Activated T-cell treated with anti-CD3 and anti-CD28 coated beads, Interleukin-2, amount 50 U/mL, for 72 hours (primary cell): ENCODE measurements around the gene NELFA. TPM values are rescaled to one million over a fixed set of nuclear protein-coding genes. Genes with fewer than 3 reads are reported as not detected.
"Not testable (repeated sequence)": the region's sequence is repeated elsewhere in the genome, so short reads cannot be mapped to it uniquely, and the experiment has no call there.

ENCODE experiments used
- ATAC-seq, 2 donors: fragments of 150-1000 bp; cut with Tn5 transposase; replicated peaks in 1 of 2; 2 replicates each; pipeline ENCODE4 v1.10.0; 2021; ENCODE audit warnings: moderate library complexity in 2 of 2, mild to moderate bottlenecking in 1 of 2
- DNase-seq, 2 donors: peaks; one replicate each; pipeline ENCODE4 v3.0.0; 2021 to 2022; ENCODE audit warnings: mixed read lengths in 1 of 2
- H3K27ac Mint-ChIP-seq: one replicate; pipeline ENCODE4 v1.8.0; 2022; ENCODE audit warnings: mild to moderate bottlenecking, moderate library complexity, mixed read lengths
- H3K27me3 Mint-ChIP-seq: one replicate; pipeline ENCODE4 v1.8.0; 2022; ENCODE audit warnings: low read depth, mixed read lengths
- H3K36me3 Mint-ChIP-seq, 2 donors: one replicate each; pipeline ENCODE4 v1.8.0; 2022; ENCODE audit warnings: mixed read lengths in 2 of 2, mild to moderate bottlenecking in 1 of 2; ENCODE audit not compliant: insufficient read depth in 2 of 2
- H3K4me1 Mint-ChIP-seq: one replicate; pipeline ENCODE4 v1.8.0; 2022; ENCODE audit warnings: low read depth, mixed read lengths
- H3K4me3 Mint-ChIP-seq, 2 donors: one replicate each; pipeline ENCODE4 v1.8.0; 2022; ENCODE audit warnings: mild to moderate bottlenecking in 2 of 2, mixed read lengths in 2 of 2, moderate library complexity in 2 of 2
- H3K9me3 Mint-ChIP-seq, 2 donors: one replicate each; pipeline ENCODE4 v1.8.0; 2022; ENCODE audit warnings: mixed read lengths in 2 of 2
- total RNA-seq, 2 donors: library from RNA; stranded (reverse); gene quantifications; one replicate each; pipeline ENCODE4 v1.2.3, GENCODE V29; 2022

Gene NELFA
- total RNA-seq, 2 donors from 2014 or later: 40.8 to 57.4 TPM

DNA sequence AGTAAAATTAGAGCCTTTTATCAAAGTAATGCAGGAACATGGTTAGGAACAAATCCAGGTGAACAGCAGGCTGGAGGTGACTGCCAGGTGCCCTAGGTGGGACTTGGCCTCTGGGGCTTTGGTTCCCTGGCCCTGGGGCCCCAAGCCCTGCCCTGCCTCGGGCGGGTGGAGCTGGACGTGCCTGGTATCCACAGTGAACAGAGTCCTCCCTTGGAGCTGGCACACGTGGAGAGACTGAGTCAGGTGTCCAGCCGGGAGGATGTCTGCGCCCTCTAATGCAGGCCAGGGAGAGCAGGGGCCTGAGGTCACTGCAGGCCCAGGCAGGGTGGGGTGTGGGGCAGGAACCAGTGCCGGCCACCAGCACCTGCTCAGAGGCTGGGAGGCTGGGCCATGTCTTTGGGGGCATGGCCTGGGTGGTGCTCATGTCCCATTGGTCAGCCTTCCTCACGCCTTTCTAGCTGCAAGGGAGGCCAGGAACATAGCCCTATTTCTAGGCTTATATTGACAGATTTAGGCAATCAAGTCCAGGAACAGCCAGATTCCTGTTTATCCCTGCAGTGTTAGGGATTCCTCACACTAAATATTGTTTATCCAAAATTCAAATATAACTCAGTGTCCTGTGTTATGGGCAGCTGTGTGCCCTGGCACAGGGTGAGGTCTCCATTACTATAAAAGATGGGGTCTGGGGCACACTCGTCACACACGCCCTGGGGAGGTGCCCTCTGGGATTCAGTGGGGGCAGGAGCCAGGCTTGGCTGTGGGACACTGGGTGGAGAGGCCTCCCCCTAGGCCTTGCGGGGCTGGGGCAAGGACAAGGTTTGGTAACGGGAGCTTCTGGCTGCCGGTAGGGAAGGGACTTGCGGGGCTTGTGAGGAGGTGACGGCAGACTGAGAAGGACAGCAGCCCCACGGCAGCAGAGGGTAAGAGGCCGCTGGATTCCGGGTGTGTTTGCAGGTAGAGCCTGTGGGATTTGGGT is 36.1 kb upstream of the NELFA start:
- no peak overlapping the region for H3K27ac Mint-ChIP-seq
- ATAC-seq (no peak), DNase-seq (no peak)
- no peaks in the 10 kb centered on the region for H3K9me3 Mint-ChIP-seq
- peaks cover 10% of the 10 kb centered on the region for H3K27me3 Mint-ChIP-seq
- H3K4me1 Mint-ChIP-seq: no peaks in the 10 kb centered on the region
- H3K4me3 Mint-ChIP-seq: no peak overlapping the region
- peaks cover 1% of the 10 kb centered on the region in 2 donors for H3K36me3 Mint-ChIP-seq

DNA sequence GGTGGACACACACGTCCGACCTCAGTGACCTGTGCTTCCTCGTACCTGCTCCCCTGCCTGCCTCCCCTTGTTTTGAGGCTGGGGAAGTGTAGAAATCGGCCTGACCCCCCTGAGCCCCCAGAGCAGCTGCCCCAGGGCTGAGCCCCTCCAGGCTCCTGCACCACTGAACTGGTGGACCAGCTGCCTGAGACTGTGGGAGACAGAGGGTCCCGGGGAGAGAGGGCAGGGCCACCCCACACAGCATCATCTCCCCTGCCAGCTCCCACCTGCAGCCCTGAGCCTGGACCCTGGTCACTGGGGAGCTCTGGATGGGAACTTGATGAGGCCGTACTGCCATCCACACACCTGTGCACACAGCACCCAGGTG is 35.3 kb upstream of the NELFA start:
- Mint-ChIP-seq H3K4me1 (no peaks in the 10 kb centered on the region), H3K4me3 (peak overlapping the region in 1 of 2 donors; percentile 31), H3K27me3 (peaks cover 16% of the 10 kb centered on the region), H3K27ac (no peak overlapping the region), H3K36me3 (peaks cover 2% of the 10 kb centered on the region in 2 donors), H3K9me3 (no peaks in the 10 kb centered on the region)
- ATAC-seq (no peak), DNase-seq (no peak)

DNA sequence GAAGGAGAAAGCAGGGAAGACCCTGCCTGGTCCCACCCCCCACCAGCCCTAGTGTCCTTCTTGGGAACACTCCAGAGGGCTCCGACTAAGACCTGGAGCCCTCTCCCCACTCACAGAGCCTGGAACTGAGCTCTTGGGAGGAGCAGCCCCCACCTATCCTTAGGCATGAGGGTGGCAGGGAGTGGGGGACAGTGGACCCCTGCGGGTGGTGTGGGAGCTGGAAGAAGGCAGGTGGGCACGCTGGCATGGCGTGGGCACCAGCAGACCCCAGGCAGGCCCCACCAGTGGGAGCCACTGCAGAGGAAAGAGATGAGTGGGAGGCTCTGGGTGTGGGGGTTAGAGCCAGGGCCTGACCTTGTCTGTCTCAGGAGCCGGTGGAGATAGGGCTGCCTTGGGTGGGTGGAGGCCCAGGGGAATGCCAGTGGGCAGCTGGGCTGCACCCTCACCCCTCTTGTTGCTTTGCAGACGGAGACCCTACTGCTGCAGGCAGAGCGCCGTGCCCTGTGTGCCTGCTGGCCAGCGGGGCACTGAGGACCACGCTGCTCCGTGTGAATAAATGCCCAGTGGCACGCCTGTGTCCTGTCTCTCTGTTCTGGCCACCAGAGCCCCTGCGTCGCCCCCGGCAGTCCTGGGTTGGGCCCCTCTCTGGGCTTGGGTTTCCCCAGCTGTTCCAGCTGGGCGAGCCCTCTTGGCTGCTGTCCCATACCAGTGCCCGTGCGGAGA is 34.8 kb upstream of the NELFA start:
- H3K27me3 Mint-ChIP-seq: peaks cover 21% of the 10 kb centered on the region
- no peak overlapping the region for H3K27ac Mint-ChIP-seq
- DNase-seq (no peak), ATAC-seq (no peak)
- H3K4me1 Mint-ChIP-seq: no peaks in the 10 kb centered on the region
- peaks cover 2% of the 10 kb centered on the region in 2 donors for H3K36me3 Mint-ChIP-seq
- peak overlapping the region in 1 of 2 donors; percentile 31 for H3K4me3 Mint-ChIP-seq
- H3K9me3 Mint-ChIP-seq: no peaks in the 10 kb centered on the region

DNA sequence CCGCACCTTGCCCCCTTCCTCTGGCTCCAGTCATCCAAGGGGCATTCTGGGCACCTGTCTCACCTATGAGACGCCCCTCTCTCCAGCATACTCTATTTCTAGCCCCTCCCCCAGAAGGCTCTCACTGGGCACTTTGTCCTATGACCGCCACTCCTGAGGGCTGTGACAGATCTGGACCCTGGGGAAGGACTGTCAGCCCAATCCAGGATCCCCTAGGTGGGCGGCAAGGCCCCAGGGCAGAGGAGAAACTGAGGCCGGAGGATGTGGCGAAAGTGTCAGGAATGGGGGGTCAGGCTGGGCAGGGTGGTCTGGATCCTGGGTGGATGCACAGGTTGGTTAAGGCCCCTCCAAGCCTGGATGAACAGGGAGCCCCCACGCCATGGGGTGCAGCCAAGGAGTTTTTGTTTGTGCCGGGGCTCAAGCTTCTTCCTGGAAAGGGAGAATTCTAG is 34.2 kb upstream of the NELFA start:
- peaks cover 23% of the 10 kb centered on the region for H3K27me3 Mint-ChIP-seq
- H3K9me3 Mint-ChIP-seq: no peaks in the 10 kb centered on the region
- DNase-seq (no peak), ATAC-seq (no peak)
- H3K4me3 Mint-ChIP-seq: peak overlapping the region; percentile 74 to 78
- H3K4me1 Mint-ChIP-seq: no peaks in the 10 kb centered on the region
- H3K27ac Mint-ChIP-seq: no peak overlapping the region
- H3K36me3 Mint-ChIP-seq: peaks cover 2% of the 10 kb centered on the region in 2 donors

DNA sequence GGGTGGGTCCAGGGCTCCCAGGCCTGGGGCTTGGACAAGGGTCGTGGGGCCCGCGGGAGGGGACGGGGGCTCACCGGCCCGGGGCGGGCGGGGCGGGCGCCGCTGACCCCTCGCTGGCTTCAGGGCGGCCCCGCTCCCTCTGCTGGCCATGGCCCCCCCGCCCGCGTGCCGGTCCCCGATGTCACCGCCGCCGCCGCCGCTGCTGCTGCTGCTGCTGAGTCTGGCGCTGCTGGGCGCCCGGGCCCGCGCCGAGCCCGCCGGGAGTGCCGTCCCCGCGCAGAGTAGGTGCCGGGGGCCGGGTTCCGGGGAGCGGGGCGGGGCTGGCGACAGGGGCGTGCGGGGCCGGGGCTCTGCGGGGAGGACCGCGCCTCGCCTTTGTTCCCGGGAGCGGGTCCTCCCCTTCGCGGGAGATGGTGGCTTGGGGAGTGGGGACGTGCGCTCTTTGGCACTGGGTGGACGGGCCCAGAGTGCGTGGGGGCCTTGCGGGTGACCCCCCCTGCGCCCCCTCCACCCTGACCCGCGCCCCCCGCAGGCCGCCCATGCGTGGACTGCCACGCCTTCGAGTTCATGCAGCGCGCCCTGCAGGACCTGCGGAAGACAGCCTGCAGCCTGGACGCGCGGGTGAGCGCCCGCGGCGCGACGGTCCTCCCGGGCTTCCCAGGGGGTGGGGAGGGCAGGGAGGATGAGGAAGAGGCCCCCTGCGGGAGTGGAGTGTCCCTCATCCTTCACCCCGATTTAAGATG is 33.6 kb upstream of the NELFA start:
- no peaks in the 10 kb centered on the region for H3K4me1 Mint-ChIP-seq
- no peak overlapping the region for H3K27ac Mint-ChIP-seq
- DNase-seq (peak; percentile 59), ATAC-seq (peak; percentile 65 to 70)
- H3K27me3 Mint-ChIP-seq: peaks cover 23% of the 10 kb centered on the region
- peaks cover 2% of the 10 kb centered on the region in 2 donors for H3K36me3 Mint-ChIP-seq
- H3K4me3 Mint-ChIP-seq: peak overlapping the region; percentile 74 to 78
- H3K9me3 Mint-ChIP-seq: no peaks in the 10 kb centered on the region

DNA sequence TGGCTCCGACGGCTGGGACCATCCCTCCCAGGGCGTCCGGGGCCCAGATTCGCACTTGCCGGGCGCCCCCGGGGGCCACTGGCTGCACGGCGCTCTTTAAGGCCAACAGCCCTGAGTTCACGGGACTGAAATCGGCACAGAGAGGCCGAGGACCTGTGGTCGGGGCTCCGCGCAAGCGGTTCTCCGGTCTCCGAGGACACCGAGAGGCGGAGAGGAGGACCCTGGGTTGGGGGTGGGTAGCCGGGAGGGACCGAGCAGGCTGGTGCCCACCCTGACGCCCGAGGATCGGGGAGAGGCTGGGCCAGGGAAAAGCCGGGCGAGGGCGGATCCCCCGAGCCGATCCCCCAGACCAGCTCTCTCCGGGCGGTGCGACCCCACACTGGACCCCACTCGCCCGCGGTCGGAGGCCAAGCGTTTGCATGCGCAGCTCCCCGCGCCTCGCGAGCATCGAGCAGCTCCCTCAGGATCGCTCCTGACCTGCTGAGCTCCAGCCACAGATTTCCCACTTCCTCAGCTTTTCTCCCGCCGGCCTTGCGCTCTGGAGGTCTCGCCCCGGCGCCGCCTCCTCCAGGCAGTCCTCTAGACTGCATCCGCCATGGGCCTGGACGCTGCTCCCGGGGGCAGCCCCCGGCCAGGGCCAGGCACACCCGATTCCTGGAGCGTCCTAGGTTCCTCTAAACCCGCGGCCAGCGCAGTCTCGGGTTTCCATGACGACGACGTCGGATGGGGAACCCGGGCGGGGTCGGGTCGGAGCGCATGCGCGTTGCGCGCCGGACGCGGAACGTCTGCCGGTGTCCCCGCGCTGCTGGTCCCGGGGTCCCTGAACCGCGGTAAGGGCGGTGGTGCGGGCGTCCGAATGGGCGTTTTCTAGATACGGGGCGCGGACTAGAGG is 32.7 kb upstream of the NELFA start:
- peaks cover 2% of the 10 kb centered on the region in 2 donors for H3K36me3 Mint-ChIP-seq
- peak overlapping the region; percentile 86 to 89 for H3K4me3 Mint-ChIP-seq
- peak; percentile 88 to 89 for DNase-seq
- no peaks in the 10 kb centered on the region for H3K4me1 Mint-ChIP-seq
- H3K27ac Mint-ChIP-seq: no peak overlapping the region
- peak; percentile 84 for ATAC-seq
- H3K27me3 Mint-ChIP-seq: peaks cover 27% of the 10 kb centered on the region
- no peaks in the 10 kb centered on the region for H3K9me3 Mint-ChIP-seq

DNA sequence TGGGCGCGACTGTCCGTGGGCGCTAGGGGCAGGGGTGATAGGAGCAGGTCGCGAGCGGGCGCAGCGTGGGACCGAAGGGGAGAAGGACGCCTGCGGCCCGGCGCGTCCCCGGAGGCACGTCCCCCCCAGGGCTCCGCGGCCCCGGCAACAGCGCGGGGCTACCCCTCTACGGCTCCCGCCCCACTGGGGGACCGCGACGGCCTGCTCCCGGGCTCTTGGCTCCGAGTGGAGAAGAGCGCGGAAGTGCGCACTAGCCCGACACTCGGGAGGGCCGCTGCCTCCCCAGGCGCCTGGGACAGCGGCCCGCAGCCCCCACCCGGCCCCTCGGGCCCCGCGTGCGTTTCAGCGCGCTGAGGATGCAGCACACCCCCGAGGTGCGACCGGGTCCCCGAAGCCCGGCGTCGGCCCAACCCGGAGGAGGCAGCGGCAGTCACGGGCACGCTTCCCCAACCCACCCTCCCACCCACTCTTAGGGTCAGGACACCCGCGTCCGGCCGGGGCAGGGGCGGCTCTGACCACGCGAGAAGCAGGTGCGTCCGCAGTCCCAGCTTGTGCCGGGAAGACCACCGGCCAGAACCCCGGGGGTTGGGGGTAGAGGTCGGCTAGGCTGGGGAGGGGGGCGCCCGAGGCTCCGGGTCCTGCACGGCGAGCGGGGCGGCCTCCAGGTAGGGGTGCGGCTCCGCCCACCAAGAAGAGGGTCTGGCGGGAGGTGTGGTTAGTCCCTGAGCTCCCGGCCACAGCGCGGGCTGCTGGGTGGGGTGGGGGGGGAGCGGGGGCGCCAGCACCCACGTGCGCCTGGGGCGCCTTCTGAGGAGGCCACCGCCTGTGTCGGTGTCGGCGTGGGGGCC is 31.8 kb upstream of the NELFA start:
- Mint-ChIP-seq H3K4me3 (peak overlapping the region; percentile 41 to 69), H3K36me3 (peaks cover 2% of the 10 kb centered on the region in 2 donors), H3K27me3 (peaks cover 33% of the 10 kb centered on the region), H3K27ac (no peak overlapping the region), H3K9me3 (no peaks in the 10 kb centered on the region), H3K4me1 (no peaks in the 10 kb centered on the region)
- DNase-seq (no peak), ATAC-seq (no peak)

DNA sequence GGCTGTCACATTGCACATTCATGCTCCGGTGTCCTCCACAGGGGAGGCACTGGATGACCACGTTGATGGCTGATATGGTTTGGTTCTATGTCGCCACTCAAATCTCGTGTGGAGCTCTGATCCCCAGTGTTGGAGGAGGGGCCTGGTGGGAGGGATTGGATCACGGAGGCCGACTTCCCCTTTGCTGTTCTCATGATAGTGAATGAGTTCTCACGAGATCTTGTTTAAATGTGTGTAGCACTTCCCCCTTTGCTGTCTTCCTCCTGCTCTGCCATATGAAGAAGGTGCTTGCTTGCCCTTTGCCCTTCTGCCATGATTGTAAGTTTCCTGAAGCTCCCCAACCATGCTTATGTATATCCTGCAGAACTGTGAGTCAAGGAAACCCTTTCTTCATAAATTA is 28.1 kb upstream of the NELFA start:
- Mint-ChIP-seq H3K4me1 (no peaks in the 10 kb centered on the region), H3K4me3 (no peak overlapping the region), H3K27me3 (peaks cover 35% of the 10 kb centered on the region), H3K27ac (no peak overlapping the region), H3K36me3 (peaks cover 2% of the 10 kb centered on the region in 2 donors), H3K9me3 (no peaks in the 10 kb centered on the region)
- ATAC-seq (no peak), DNase-seq (no peak)

DNA sequence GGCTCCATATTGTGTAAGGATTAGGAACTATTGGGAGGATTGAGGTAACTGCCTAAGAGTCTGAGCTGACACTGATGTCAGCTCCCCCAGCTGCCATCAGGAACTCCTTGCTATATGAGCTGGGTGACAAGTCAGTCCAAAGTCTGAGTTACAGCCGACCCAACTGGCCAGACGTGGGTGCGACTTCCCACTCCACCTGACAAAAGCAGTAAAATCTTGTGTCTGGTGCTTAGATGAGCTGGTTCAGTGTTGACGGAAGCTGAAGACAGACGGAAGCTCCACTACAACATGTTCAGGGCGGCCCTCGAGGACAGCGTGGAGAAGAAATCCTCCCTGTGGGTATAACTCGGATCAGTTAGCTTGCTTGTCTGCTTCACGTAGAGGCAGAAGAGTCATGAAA is 27.6 kb upstream of the NELFA start:
- Mint-ChIP-seq H3K4me3 (no peak overlapping the region), H3K4me1 (no peaks in the 10 kb centered on the region), H3K27ac (no peak overlapping the region), H3K27me3 (peaks cover 35% of the 10 kb centered on the region), H3K36me3 (peaks cover 1 to 2% of the 10 kb centered on the region in 2 donors), H3K9me3 (no peaks in the 10 kb centered on the region)
- no peak for ATAC-seq
- DNase-seq: no peak

DNA sequence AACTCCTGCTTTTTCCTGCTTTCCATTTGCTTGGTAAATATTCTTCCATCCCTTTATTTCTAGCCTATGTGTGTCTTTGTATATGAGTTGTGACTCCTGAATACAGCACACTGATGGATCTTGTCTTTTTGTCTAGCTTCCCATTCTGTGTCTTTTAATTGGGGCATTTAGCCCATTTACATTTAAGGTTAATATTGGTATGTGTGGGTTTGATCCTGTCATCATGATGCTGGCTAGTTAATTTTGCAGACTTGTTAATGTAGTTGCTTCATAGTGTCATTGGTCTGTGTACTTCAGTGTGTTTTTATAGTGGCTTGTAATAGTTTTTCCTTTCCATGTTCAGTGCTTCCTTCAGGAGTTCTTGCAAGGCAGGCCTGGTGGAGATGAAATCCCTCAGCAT is 22.4 kb upstream of the NELFA start:
- H3K4me3 Mint-ChIP-seq, H3K9me3 Mint-ChIP-seq, DNase-seq, H3K27ac Mint-ChIP-seq, ATAC-seq, H3K36me3 Mint-ChIP-seq, H3K4me1 Mint-ChIP-seq: not testable (repeated sequence)
- peaks cover 28% of the 10 kb centered on the region for H3K27me3 Mint-ChIP-seq

DNA sequence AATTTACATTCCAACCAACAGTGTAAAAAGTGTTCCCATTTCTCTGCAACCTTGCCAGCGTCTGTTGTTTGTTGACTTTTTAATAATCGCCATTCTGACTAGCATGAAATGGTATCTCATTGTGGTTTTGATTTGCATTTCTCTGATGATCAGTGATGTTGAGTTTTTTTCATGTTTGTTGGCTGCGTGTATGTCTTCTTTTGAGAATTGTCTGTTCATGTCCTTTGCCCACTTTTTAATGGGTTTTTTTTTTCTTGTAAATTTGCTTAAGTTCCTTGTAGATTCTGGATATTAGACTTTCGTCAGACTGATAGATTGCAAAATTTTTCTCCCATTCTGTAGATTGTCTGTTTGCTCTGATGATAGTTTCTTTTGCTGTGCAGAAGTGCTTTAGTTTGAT is 18.3 kb upstream of the NELFA start:
- H3K27ac Mint-ChIP-seq, H3K36me3 Mint-ChIP-seq, H3K4me3 Mint-ChIP-seq, ATAC-seq, DNase-seq, H3K9me3 Mint-ChIP-seq, H3K4me1 Mint-ChIP-seq: not testable (repeated sequence)
- H3K27me3 Mint-ChIP-seq: peaks cover 40% of the 10 kb centered on the region
